ENCODE data around the gene BCHE. TPM values are rescaled to one million over a fixed set of nuclear protein-coding genes. Genes with fewer than 3 reads are reported as not detected.

Gene BCHE
- total and polyA plus RNA-seq, 3 experiments from 2014 or later: not detected

GRCh38 chr3:165859061-165859460 is 21.8 kb upstream of the BCHE start:
- no peak overlapping the region for H3K27ac ChIP-seq (ENCODE audit: low read depth, low read length)
- no peaks in the 10 kb centered on the region for H3K9me3 ChIP-seq (ENCODE audit: low read length)
- H3K4me3 Mint-ChIP-seq: no peak overlapping the region
- H3K4me1 ChIP-seq (ENCODE audit: insufficient read depth, low read length): no peaks in the 10 kb centered on the region
- DNase-seq: no peak
- H3K4me3 ChIP-seq (ENCODE audit: low read length): no peak overlapping the region
- H3K27me3 ChIP-seq (ENCODE audit: insufficient read depth, low read length, poor library complexity, severe bottlenecking): no peaks in the 10 kb centered on the region
- H3K9me3 Mint-ChIP-seq: peaks cover 0 to 7% (median 2%) of the 10 kb centered on the region in 5 donors
- POLR2A ChIA-PET: no interaction called here
- no peaks in the 10 kb centered on the region for H3K36me3 Mint-ChIP-seq
- H3K36me3 ChIP-seq (ENCODE audit: insufficient read depth, low read length): no peaks in the 10 kb centered on the region
- H3K27me3 Mint-ChIP-seq: no peaks in the 10 kb centered on the region
- H3K27ac Mint-ChIP-seq: no peak overlapping the region
- H3K4me1 Mint-ChIP-seq: no peaks in the 10 kb centered on the region
- CTCF ChIA-PET: no interaction called here

- H3K27ac ChIP-seq (ENCODE audit: low read depth, low read length): no peak overlapping the region
- H3K27me3 Mint-ChIP-seq: no peaks in the 10 kb centered on the region
- no peaks in the 10 kb centered on the region for H3K4me1 ChIP-seq (ENCODE audit: insufficient read depth, low read length)
- H3K9me3 Mint-ChIP-seq: peaks cover 0 to 2% (median 0%) of the 10 kb centered on the region in 5 donors
- DNase-seq: no peak
- no peaks in the 10 kb centered on the region for H3K27me3 ChIP-seq (ENCODE audit: insufficient read depth, low read length, poor library complexity, severe bottlenecking)
- H3K4me1 Mint-ChIP-seq: no peaks in the 10 kb centered on the region
- H3K36me3 Mint-ChIP-seq: no peaks in the 10 kb centered on the region
- H3K27ac Mint-ChIP-seq: no peak overlapping the region
- H3K4me3 ChIP-seq (ENCODE audit: low read length): no peak overlapping the region
- H3K36me3 ChIP-seq (ENCODE audit: insufficient read depth, low read length): no peaks in the 10 kb centered on the region
- no peaks in the 10 kb centered on the region for H3K9me3 ChIP-seq (ENCODE audit: low read length)
- CTCF ChIA-PET: no interaction called here
- POLR2A ChIA-PET: no interaction called here
- no peak overlapping the region for H3K4me3 Mint-ChIP-seq
Observed at GRCh38 chr3:165855581-165855980, 18.4 kb upstream of the BCHE start.

GRCh38 chr3:165854696-165855095 is 17.5 kb upstream of the BCHE start:
- DNase-seq: no peak
- H3K27me3 ChIP-seq (ENCODE audit: insufficient read depth, low read length, poor library complexity, severe bottlenecking): no peaks in the 10 kb centered on the region
- no peaks in the 10 kb centered on the region for H3K36me3 ChIP-seq (ENCODE audit: insufficient read depth, low read length)
- ChIA-PET POLR2A (no interaction called here), CTCF (no interaction called here)
- H3K4me3 Mint-ChIP-seq: no peak overlapping the region
- H3K4me1 ChIP-seq (ENCODE audit: insufficient read depth, low read length): no peaks in the 10 kb centered on the region
- H3K27ac Mint-ChIP-seq: no peak overlapping the region
- peaks cover 0 to 2% (median 0%) of the 10 kb centered on the region in 5 donors for H3K9me3 Mint-ChIP-seq
- H3K4me1 Mint-ChIP-seq: no peaks in the 10 kb centered on the region
- no peak overlapping the region for H3K4me3 ChIP-seq (ENCODE audit: low read length)
- no peaks in the 10 kb centered on the region for H3K27me3 Mint-ChIP-seq
- no peak overlapping the region for H3K27ac ChIP-seq (ENCODE audit: low read depth, low read length)
- H3K36me3 Mint-ChIP-seq: no peaks in the 10 kb centered on the region
- no peaks in the 10 kb centered on the region for H3K9me3 ChIP-seq (ENCODE audit: low read length)

- no peaks in the 10 kb centered on the region for H3K4me1 Mint-ChIP-seq
- H3K27ac Mint-ChIP-seq: no peak overlapping the region
- H3K4me3 ChIP-seq (ENCODE audit: low read length): no peak overlapping the region
- H3K27me3 ChIP-seq (ENCODE audit: insufficient read depth, low read length, poor library complexity, severe bottlenecking): no peaks in the 10 kb centered on the region
- no peaks in the 10 kb centered on the region for H3K9me3 ChIP-seq (ENCODE audit: low read length)
- no peak for DNase-seq
- no peaks in the 10 kb centered on the region for H3K36me3 ChIP-seq (ENCODE audit: insufficient read depth, low read length)
- POLR2A ChIA-PET: no interaction called here
- CTCF ChIA-PET: no interaction called here
- H3K27ac ChIP-seq (ENCODE audit: low read depth, low read length): no peak overlapping the region
- no peaks in the 10 kb centered on the region for H3K4me1 ChIP-seq (ENCODE audit: insufficient read depth, low read length)
- peaks cover 0 to 2% (median 0%) of the 10 kb centered on the region in 5 donors for H3K9me3 Mint-ChIP-seq
- no peak overlapping the region for H3K4me3 Mint-ChIP-seq
- H3K27me3 Mint-ChIP-seq: no peaks in the 10 kb centered on the region
- H3K36me3 Mint-ChIP-seq: no peaks in the 10 kb centered on the region
Observed at GRCh38 chr3:165852711-165853110, 15.5 kb upstream of the BCHE start.

- Mint-ChIP-seq H3K4me1 (no peaks in the 10 kb centered on the region), H3K27me3 (no peaks in the 10 kb centered on the region), H3K4me3 (no peak overlapping the region), H3K36me3 (no peaks in the 10 kb centered on the region), H3K27ac (no peak overlapping the region), H3K9me3 (peaks cover 0 to 4% (median 0%) of the 10 kb centered on the region in 5 donors)
- POLR2A ChIA-PET: no interaction called here
- H3K27ac ChIP-seq (ENCODE audit: low read depth, low read length): no peak overlapping the region
- H3K9me3 ChIP-seq (ENCODE audit: low read length): no peaks in the 10 kb centered on the region
- no peaks in the 10 kb centered on the region for H3K36me3 ChIP-seq (ENCODE audit: insufficient read depth, low read length)
- DNase-seq: no peak
- no peak overlapping the region for H3K4me3 ChIP-seq (ENCODE audit: low read length)
- CTCF ChIA-PET: no interaction called here
- H3K27me3 ChIP-seq (ENCODE audit: insufficient read depth, low read length, poor library complexity, severe bottlenecking): no peaks in the 10 kb centered on the region
- H3K4me1 ChIP-seq (ENCODE audit: insufficient read depth, low read length): no peaks in the 10 kb centered on the region
Observed at GRCh38 chr3:165852191-165852590, 15.0 kb upstream of the BCHE start.

GRCh38 chr3:165846056-165846455 is 8.8 kb upstream of the BCHE start:
- Histone ChIP-seq H3K9me3 (ENCODE audit: low read length) (no peaks in the 10 kb centered on the region), H3K4me1 (ENCODE audit: insufficient read depth, low read length) (no peaks in the 10 kb centered on the region), H3K27me3 (ENCODE audit: insufficient read depth, low read length, poor library complexity, severe bottlenecking) (no peaks in the 10 kb centered on the region), H3K27ac (ENCODE audit: low read depth, low read length) (no peak overlapping the region), H3K36me3 (ENCODE audit: insufficient read depth, low read length) (no peaks in the 10 kb centered on the region), H3K4me3 (ENCODE audit: low read length) (no peak overlapping the region)
- Mint-ChIP-seq H3K27ac (no peak overlapping the region), H3K27me3 (no peaks in the 10 kb centered on the region), H3K4me1 (no peaks in the 10 kb centered on the region), H3K9me3 (peaks cover 2 to 12% (median 7%) of the 10 kb centered on the region in 5 donors), H3K4me3 (no peak overlapping the region), H3K36me3 (no peaks in the 10 kb centered on the region)
- POLR2A ChIA-PET: no interaction called here
- CTCF ChIA-PET: no interaction called here
- DNase-seq: no peak

GRCh38 chr3:165839296-165840076 is 2.3 kb upstream of the BCHE start:
- Histone ChIP-seq H3K9me3 (ENCODE audit: low read length) (no peaks in the 10 kb centered on the region), H3K27ac (ENCODE audit: low read depth, low read length) (no peak overlapping the region), H3K4me1 (ENCODE audit: insufficient read depth, low read length) (no peaks in the 10 kb centered on the region), H3K4me3 (ENCODE audit: low read length) (no peak overlapping the region), H3K27me3 (ENCODE audit: insufficient read depth, low read length, poor library complexity, severe bottlenecking) (no peaks in the 10 kb centered on the region), H3K36me3 (ENCODE audit: insufficient read depth, low read length) (no peaks in the 10 kb centered on the region)
- Mint-ChIP-seq H3K4me3 (no peak overlapping the region), H3K9me3 (peaks cover 2 to 10% (median 4%) of the 10 kb centered on the region in 5 donors), H3K36me3 (no peaks in the 10 kb centered on the region), H3K4me1 (no peaks in the 10 kb centered on the region), H3K27ac (no peak overlapping the region), H3K27me3 (no peaks in the 10 kb centered on the region)
- ChIA-PET CTCF (no interaction called here), POLR2A (no interaction called here)
- DNase-seq: no peak

- Histone ChIP-seq H3K9me3 (ENCODE audit: low read length) (no peaks in the 10 kb centered on the region), H3K36me3 (ENCODE audit: insufficient read depth, low read length) (no peaks in the 10 kb centered on the region), H3K27ac (ENCODE audit: low read depth, low read length) (no peak overlapping the region), H3K27me3 (ENCODE audit: insufficient read depth, low read length, poor library complexity, severe bottlenecking) (no peaks in the 10 kb centered on the region), H3K4me1 (ENCODE audit: insufficient read depth, low read length) (no peaks in the 10 kb centered on the region), H3K4me3 (ENCODE audit: low read length) (no peak overlapping the region)
- Mint-ChIP-seq H3K4me1 (no peaks in the 10 kb centered on the region), H3K27ac (no peak overlapping the region), H3K36me3 (no peaks in the 10 kb centered on the region), H3K4me3 (no peak overlapping the region), H3K9me3 (peaks cover 0 to 7% (median 2%) of the 10 kb centered on the region in 5 donors), H3K27me3 (no peaks in the 10 kb centered on the region)
- ChIA-PET POLR2A (no interaction called here), CTCF (no interaction called here)
- DNase-seq: no peak
Observed at GRCh38 chr3:165837801-165838200, 578 bp upstream of the BCHE start.
